22Rv1 (cell line): Measurements from ENCODE around the gene KIF1A.

ENCODE experiments used
- ZFX ChIP-seq: fragments of 450-650 bp; IDR thresholded peaks from 2 replicates; pipeline ENCODE4 v1.6.1; 2017; ENCODE audit warnings: antibody characterized with exemption, borderline replicate concordance
- TF ChIP-seq, protein P1 (sequence below): fragments of 450-650 bp; IDR thresholded peaks from 2 replicates; pipeline ENCODE4 v1.5.1; 2017; ENCODE audit warnings: mild to moderate bottlenecking

DNA sequence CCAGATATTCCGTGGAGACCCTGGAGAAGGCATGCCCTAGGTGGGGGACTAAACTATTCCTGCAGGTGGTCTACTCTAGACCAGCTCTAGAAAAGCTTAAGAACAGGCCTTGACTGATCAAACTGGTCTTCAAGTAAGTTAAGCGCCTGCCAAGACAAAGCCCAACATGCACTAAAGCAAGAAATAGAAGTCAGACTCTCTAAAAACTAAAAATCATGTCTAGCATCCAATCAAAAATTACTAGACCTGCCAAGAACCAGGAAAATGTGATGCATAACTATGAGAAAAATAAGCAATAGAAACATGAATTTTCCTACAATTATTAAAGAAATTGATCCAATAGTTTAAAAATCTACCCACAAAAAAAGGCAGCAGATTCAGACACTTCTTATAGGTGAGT is 13.6 kb downstream of the KIF1A start:
- TF ChIP-seq, protein P1, sequence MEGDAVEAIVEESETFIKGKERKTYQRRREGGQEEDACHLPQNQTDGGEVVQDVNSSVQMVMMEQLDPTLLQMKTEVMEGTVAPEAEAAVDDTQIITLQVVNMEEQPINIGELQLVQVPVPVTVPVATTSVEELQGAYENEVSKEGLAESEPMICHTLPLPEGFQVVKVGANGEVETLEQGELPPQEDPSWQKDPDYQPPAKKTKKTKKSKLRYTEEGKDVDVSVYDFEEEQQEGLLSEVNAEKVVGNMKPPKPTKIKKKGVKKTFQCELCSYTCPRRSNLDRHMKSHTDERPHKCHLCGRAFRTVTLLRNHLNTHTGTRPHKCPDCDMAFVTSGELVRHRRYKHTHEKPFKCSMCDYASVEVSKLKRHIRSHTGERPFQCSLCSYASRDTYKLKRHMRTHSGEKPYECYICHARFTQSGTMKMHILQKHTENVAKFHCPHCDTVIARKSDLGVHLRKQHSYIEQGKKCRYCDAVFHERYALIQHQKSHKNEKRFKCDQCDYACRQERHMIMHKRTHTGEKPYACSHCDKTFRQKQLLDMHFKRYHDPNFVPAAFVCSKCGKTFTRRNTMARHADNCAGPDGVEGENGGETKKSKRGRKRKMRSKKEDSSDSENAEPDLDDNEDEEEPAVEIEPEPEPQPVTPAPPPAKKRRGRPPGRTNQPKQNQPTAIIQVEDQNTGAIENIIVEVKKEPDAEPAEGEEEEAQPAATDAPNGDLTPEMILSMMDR: no peak
- TF ChIP-seq ZFX: no peak
